ENCODE results near the gene LRRN4CL.

Gene LRRN4CL

GRCh38 chr11:62644220-62644619, 45.1 kb downstream of the LRRN4CL start:
- no peak for TF ChIP-seq TEAD4 (IDR thresholded peaks at IDR 0.05)
- no peak for TF ChIP-seq FOXM1 (IDR thresholded peaks at IDR 0.05; ENCODE audit: borderline replicate concordance, low read depth)
- no peak for TF ChIP-seq USF1 (IDR thresholded peaks at IDR 0.05)
